ENCODE measurements around the gene BNIP5.

DNA sequence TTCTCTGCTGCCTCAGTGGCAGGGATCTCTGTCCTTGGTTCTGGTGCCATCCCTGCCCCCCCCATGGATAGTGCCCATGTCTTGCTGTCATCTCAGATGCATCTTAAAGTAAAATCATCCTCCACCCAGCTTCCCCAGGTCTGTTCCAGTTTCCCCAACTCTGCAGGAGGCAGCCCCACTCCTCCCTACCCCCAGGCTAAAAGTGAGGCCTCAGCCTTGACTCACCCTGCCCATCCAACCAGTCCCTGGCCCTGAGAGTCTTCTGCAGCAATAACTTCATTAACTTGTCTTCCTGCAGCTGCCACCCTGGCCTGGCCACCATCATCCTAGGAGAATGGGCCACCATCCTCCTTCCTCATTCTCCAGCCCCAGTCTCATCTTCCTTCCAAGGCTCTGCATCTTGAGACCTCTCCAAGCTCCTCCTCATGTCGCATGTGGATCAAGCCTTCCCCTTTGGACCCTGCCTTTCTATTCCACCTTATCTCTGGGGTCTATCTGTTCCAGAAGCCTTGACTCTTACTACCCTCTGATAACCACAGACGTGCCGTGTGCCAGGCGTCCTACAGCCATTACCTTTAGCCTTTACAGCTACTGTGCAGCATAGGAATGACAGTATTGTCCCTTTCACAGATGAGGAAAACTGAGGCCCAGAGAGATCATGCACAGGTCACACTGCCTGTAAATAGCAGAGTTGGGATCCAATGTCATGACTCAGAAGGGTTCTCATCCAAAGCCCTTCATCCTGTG is 68.8 kb downstream of the BNIP5 start:
- TF ChIP-seq, protein P1, sequence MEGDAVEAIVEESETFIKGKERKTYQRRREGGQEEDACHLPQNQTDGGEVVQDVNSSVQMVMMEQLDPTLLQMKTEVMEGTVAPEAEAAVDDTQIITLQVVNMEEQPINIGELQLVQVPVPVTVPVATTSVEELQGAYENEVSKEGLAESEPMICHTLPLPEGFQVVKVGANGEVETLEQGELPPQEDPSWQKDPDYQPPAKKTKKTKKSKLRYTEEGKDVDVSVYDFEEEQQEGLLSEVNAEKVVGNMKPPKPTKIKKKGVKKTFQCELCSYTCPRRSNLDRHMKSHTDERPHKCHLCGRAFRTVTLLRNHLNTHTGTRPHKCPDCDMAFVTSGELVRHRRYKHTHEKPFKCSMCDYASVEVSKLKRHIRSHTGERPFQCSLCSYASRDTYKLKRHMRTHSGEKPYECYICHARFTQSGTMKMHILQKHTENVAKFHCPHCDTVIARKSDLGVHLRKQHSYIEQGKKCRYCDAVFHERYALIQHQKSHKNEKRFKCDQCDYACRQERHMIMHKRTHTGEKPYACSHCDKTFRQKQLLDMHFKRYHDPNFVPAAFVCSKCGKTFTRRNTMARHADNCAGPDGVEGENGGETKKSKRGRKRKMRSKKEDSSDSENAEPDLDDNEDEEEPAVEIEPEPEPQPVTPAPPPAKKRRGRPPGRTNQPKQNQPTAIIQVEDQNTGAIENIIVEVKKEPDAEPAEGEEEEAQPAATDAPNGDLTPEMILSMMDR (IDR thresholded peaks at IDR 0.05), result no peak
- TF ChIP-seq EZH2 (IDR thresholded peaks at IDR 0.05), result no peak
